ENCODE data around the gene PSMB10.
"Not testable (repeated sequence)": the region's sequence is repeated elsewhere in the genome, so short reads cannot be mapped to it uniquely, and the experiment has no call there.

Gene PSMB10

DNA sequence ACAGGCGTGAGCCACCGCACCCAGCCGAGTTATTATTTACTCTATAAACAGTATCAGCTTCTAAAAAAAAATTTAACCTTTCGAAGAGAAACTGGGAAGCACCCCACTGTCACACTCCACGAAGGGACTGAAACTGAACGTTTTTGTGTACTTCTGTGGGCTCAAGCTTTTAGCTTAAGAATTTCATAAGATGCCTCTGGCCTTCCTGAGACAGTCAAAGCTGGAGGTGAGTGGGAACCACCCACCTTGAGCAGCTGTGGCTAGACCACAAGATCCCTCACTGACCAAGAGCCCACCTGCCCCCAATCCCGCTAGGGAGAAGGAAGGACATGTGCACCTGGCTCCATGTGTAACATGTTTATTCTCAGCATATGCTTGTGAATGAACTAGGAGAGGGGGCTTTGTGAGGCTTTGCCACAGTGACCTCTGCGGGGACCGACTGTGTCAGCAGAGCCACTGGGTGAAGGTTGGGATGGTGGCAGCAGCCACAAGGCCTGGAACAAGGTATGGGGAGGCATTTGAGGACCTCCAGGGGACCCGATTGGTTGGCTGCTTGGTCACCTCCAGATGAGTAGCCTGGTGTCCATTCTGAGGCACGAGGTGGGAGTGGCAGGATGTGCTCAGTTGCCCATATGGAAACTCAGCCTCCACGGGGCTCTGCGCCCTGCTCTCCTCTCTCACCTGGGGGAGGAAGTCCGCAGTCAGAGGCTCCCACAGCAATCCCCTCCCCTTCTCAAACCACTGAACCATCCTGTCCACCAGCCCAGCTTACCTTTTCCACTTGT is 38.9 kb upstream of the PSMB10 start:
- TF ChIP-seq ZFX (IDR thresholded peaks at IDR 0.05; ENCODE audit: borderline replicate concordance) (no peak), CTCF (IDR thresholded peaks at IDR 0.05) (no peak)
- H3K27ac ChIP-seq, result no peak overlapping the region

- H3K27ac ChIP-seq, result not testable (repeated sequence)
Measured at GRCh38 chr16:67972285-67972684, 35.6 kb upstream of the PSMB10 start.

DNA sequence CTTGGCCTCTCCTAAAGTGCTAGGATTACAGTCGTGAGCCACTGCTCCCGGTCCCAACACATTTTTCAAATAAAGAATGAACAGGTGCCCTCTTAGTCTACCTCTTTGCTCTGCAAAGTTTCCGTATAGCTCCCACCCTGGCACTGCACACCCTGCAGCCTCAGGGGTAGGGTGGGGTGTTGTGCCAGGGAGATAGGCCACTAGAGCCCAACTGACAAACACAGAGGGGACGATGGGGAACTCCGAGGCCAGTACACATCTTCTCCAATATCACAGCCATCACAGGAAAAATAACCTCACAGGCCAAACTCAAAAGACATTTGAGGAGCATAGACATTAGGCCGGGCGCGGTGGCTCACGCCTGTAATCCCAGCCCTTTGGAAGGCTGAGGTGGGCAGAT is 34.5 kb upstream of the PSMB10 start:
- TF ChIP-seq CTCF (IDR thresholded peaks at IDR 0.05) (no peak), ZFX (IDR thresholded peaks at IDR 0.05; ENCODE audit: borderline replicate concordance) (no peak)
- no peak overlapping the region for H3K27ac ChIP-seq

DNA sequence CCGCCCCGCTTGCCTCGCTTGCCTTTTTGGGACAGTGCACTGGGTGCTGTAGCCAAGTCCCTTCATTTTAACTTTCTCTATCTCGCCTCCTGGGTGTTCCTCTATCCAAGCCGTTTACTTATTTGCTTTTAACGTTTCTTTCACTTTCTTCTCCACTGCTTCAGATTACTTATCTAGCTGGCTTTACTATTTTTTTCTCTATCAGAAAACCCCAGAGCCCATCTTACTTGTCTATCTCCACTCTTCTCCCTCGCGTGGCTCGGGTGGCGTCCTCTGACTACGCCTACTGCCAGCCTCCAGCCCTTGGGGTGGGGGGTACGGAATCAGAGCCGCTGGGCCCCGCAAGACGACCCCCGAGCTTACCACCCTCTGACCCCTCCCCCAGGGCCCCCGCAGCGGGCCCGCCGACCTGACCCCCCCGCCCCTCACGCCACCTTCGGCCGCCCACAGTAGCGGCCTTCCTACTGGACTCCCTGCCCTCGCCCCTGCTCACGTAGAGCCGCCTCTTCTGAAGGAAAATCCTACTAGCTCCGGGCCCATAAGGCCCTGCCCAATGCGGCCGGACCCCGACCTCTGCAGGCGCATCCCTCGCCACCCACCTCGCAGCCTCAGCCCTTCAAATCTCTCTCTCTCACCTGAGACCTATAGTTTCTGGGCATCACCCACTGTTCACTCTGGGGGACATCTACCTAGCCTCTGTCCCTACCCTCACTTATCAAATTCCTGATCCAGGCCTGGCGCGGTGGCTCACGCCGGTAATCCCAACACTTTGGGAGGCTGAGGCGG is 32.8 kb upstream of the PSMB10 start:
- no peak overlapping the region for H3K27ac ChIP-seq
- TF ChIP-seq CTCF (IDR thresholded peaks at IDR 0.05) (no peak), ZFX (IDR thresholded peaks at IDR 0.05; ENCODE audit: borderline replicate concordance) (no peak)

GRCh38 chr16:67968400-67969253 is 32.0 kb upstream of the PSMB10 start, which contains the start of gene SLC12A4:
TSS of gene SLC12A4 (minus strand) at chr16:67968637. CDS start at chr16:67968553, 84 bp downstream.
- peak within 1 kb of the TSS; percentile 64 for H3K27ac ChIP-seq

GRCh38 chr16:67967958-67968399 is 31.3 kb upstream of the PSMB10 start:
- no peak for TF ChIP-seq ZFX (IDR thresholded peaks at IDR 0.05; ENCODE audit: borderline replicate concordance)
- no peak for TF ChIP-seq CTCF (IDR thresholded peaks at IDR 0.05)
- H3K27ac ChIP-seq, result peak overlapping the region; percentile 64

More at GRCh38 chr16:67968400-67969253, 32.0 kb upstream of the PSMB10 start, which contains the start of gene SLC12A4:
- TF ChIP-seq ZFX (IDR thresholded peaks at IDR 0.05; ENCODE audit: borderline replicate concordance) (no peak), CTCF (IDR thresholded peaks at IDR 0.05) (no peak)
